Measurements from ENCODE around the gene RYK.
"Not testable (repeated sequence)": the region's sequence is repeated elsewhere in the genome, so short reads cannot be mapped to it uniquely, and the experiment has no call there.

Gene RYK

DNA sequence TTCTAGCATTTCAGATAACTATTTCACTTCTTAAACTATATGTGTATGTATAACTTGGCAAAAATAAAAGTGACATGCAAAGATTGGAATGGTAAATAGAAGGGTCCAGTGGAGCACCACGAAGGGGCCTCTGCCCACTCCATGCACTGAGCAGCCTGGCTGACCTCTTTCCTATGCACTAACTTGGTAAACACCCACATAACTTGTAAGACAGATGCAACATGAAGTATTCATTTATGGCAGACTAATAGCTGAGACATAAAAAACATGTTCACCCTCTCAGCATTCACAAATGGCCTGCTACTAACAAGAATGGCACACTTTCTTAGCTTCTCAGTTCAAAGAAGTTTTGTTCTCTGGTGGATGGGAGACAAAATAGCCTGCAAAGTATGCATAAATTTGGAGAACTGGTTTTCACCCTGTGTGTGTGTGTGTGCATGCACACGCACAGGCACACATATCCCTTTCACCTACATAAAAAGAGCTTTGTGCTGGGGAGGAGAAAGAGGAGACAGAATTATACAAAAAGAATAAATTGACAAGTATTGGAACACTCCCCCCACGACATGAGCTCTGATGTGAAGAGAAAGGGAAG, 26.5 kb upstream of the RYK start:
- H3K4me1 Mint-ChIP-seq: no peaks in the 10 kb centered on the region
- no peak overlapping the region for H3K27ac Mint-ChIP-seq
- DNase-seq: no peak
- H3K4me3 Mint-ChIP-seq: no peak overlapping the region
- CTCF ChIA-PET: no interaction called here
- no peaks in the 10 kb centered on the region for H3K36me3 Mint-ChIP-seq
- H3K9me3 Mint-ChIP-seq: no peaks in the 10 kb centered on the region
- peaks cover 75% of the 10 kb centered on the region for H3K27me3 Mint-ChIP-seq

GRCh38 chr3:134276086-134276485, 25.4 kb upstream of the RYK start:
- H3K9me3 Mint-ChIP-seq: no peaks in the 10 kb centered on the region
- H3K4me1 Mint-ChIP-seq: no peaks in the 10 kb centered on the region
- H3K4me3 Mint-ChIP-seq: no peak overlapping the region
- DNase-seq: no peak
- CTCF ChIA-PET: no interaction called here
- H3K27ac Mint-ChIP-seq: no peak overlapping the region
- H3K36me3 Mint-ChIP-seq: no peaks in the 10 kb centered on the region
- H3K27me3 Mint-ChIP-seq: peaks cover 68% of the 10 kb centered on the region

GRCh38 chr3:134275110-134275509, 24.5 kb upstream of the RYK start:
- H3K27ac Mint-ChIP-seq, DNase-seq, H3K4me1 Mint-ChIP-seq, H3K4me3 Mint-ChIP-seq, CTCF ChIA-PET, H3K36me3 Mint-ChIP-seq, H3K9me3 Mint-ChIP-seq: not testable (repeated sequence)
- H3K27me3 Mint-ChIP-seq: peaks cover 65% of the 10 kb centered on the region

DNA sequence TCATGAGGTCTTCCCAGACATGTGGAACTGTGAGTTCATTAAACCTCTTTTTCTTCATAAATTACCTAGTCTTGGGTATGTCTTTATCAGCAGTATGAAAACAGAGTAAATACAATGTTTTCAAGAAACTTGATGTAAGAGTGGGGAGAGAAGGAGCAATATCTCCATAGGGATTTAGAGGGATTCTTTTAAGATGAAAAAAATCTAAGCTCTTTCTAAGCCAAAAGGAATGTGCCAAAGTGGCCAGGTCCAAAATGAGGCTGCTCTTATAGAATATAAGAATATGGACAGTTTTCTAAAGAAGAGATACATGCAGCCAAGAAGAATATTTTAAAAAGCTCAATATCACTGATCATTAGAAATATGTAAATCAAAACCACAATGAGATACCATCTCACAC, 23.9 kb upstream of the RYK start:
- H3K4me3 Mint-ChIP-seq: no peak overlapping the region
- H3K4me1 Mint-ChIP-seq: no peaks in the 10 kb centered on the region
- peaks cover 61% of the 10 kb centered on the region for H3K27me3 Mint-ChIP-seq
- no peaks in the 10 kb centered on the region for H3K36me3 Mint-ChIP-seq
- CTCF ChIA-PET: no interaction called here
- H3K9me3 Mint-ChIP-seq: no peaks in the 10 kb centered on the region
- H3K27ac Mint-ChIP-seq: no peak overlapping the region
- DNase-seq: no peak

DNA sequence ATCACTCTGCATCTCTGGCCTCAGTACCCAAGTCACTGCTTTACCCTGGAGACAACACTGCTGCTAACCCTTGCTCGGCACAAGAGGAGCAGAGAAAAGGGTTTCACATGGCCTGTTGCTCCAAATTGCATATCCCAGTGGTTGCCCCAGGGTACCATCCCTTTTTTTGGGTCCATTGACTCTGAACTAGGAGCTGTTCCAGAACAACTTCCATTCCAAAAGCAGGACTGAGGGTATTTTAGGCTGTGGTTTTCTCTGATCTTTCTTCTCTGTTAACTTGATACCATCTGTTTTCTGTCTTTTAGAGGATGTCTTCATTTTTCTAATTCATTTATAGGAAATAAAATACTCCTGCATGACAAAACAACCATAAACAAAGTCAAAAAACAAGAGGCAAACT, 17.3 kb upstream of the RYK start:
- peaks cover 40% of the 10 kb centered on the region for H3K27me3 Mint-ChIP-seq
- no peaks in the 10 kb centered on the region for H3K9me3 Mint-ChIP-seq
- CTCF ChIA-PET: no interaction called here
- H3K27ac Mint-ChIP-seq: no peak overlapping the region
- no peaks in the 10 kb centered on the region for H3K36me3 Mint-ChIP-seq
- DNase-seq: no peak
- H3K4me3 Mint-ChIP-seq: no peak overlapping the region
- H3K4me1 Mint-ChIP-seq: no peaks in the 10 kb centered on the region

DNA sequence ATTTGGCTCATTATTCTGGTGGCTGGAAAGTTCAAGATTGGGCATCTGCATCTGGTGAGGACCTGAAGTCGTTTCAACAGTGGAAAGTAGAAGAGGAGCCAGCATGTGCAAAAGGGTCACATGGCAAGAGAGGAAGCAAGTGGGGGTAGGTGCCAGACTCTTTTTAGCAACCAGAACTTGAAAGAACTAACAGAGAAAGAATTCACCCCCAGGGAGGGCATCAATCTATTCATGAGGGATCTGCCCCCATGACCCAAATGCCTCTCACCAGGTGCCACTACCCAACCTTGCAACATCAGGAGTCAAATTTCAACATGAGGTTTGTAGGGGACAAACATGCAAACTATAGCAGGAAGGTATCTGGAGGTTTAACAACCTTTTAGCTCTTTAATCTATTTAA, 10.3 kb upstream of the RYK start:
- Mint-ChIP-seq H3K4me3 (no peak overlapping the region), H3K36me3 (no peaks in the 10 kb centered on the region), H3K4me1 (no peaks in the 10 kb centered on the region), H3K27me3 (peaks cover 27% of the 10 kb centered on the region), H3K27ac (no peak overlapping the region), H3K9me3 (no peaks in the 10 kb centered on the region)
- CTCF ChIA-PET: no interaction called here
- DNase-seq: no peak

DNA sequence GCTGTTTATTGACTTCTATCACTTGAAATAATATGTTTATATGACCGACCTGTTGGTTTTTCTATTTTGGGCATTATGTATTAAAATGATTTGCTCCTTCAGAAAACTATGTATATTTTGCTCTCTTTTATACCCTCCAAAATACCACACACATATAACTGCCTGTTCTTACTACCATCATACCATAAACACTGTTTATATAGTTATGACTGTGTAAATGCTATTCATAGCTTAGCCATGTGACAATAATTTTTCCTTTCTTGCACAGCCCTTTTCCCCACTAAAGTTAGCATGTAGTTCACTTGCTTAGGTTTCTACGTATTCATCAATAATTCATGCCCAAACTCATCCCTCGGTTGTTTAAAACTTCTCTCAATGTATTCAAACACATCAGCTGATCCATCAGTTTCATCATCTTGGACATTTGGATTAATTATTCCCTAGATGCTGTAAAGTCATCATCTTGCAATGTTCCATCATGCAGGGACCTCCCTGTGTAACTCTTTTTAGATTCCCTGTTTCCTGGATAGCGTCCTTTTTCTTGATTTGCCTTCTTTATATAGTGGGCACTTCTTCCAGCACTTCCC, 8.2 kb upstream of the RYK start:
- DNase-seq: no peak
- H3K27me3 Mint-ChIP-seq: peaks cover 32% of the 10 kb centered on the region
- H3K4me3 Mint-ChIP-seq: no peak overlapping the region
- H3K27ac Mint-ChIP-seq: no peak overlapping the region
- CTCF ChIA-PET: no interaction called here
- H3K36me3 Mint-ChIP-seq: no peaks in the 10 kb centered on the region
- no peaks in the 10 kb centered on the region for H3K9me3 Mint-ChIP-seq
- peaks cover 7% of the 10 kb centered on the region for H3K4me1 Mint-ChIP-seq

DNA sequence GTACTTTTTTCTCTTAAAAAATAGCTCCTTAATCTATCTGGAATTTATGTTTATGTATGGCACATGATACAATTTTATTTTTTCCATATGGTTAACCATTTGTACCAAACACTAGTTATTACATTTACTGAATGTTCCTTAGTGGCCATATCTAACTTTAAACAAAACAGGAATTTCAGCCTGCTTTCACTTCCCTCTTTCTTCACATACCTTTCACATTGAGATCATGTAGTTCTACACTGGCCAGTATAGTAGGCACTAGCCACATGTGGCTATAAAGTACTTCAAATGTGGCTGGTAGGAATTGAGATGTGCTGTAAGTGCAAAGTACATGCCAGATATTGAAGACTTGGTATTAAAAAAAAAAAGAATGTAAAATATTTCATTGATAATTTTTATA, 4.7 kb upstream of the RYK start:
- Mint-ChIP-seq H3K4me1 (peaks cover 20% of the 10 kb centered on the region), H3K27ac (no peak overlapping the region), H3K4me3 (no peak overlapping the region), H3K36me3 (no peaks in the 10 kb centered on the region), H3K9me3 (no peaks in the 10 kb centered on the region), H3K27me3 (peaks cover 37% of the 10 kb centered on the region)
- no peak for DNase-seq
- CTCF ChIA-PET: no interaction called here

DNA sequence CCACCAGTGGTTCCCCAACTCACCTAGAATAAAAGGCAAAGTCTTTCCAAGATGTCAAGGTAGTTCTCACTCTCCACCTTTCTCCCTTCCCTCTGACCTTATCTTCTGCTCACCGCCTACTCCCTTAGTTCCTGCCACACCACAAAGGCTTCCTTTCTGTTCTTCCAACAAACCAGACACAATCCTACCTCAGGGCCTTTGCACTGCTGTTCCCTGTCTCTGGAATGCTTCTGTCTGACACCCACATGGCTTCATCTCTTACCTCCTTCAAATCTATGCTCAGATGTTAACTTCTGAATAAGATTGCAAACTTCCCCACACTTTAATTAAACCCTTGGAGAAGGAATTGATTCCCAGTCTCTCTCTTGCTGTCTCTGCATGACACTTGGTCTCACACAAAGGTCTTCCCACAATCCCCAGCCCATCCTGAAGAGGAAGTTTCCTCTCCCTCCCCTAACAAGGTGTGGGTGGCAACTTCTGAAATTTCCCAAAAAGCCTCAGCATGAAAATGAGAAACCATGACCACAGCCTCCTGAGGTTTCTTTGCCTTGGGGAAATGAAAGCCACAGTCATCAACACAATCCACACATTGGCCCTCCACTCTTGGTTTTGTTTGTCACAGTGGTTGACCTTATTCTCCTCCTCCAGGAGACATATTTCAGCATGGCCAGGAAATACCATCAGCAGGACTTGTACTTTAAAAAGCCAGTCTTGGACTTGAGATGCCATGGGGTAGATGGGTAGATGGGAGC, 3.0 kb upstream of the RYK start:
- H3K4me1 Mint-ChIP-seq: peaks cover 30% of the 10 kb centered on the region
- H3K4me3 Mint-ChIP-seq: peak overlapping the region; percentile 16
- no peak overlapping the region for H3K27ac Mint-ChIP-seq

DNA sequence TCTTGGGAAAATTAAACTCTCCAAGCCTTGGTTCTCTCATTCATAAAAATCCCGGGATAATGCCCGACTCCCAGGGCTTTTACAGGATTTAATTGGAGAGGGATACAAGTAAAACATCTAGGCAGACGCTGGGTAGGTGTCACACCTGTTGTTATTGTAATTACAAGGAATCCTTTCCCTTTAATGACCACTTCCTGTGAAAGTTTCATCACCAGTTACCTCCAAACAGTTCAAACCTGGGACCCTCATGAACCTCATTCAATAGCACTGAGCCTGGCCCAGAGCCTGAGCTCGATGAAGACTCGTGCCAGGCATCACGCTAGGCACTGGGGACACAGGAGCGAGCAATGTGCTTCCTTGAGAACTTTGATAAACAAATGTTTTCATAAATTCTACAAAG, 2.1 kb upstream of the RYK start:
- H3K27ac Mint-ChIP-seq: no peak overlapping the region

More for the DNA sequence above, 3.0 kb upstream of the RYK start:
- Mint-ChIP-seq H3K27me3 (peaks cover 41% of the 10 kb centered on the region), H3K36me3 (no peaks in the 10 kb centered on the region), H3K9me3 (no peaks in the 10 kb centered on the region)
- CTCF ChIA-PET: no interaction called here
- DNase-seq: no peak

DNA sequence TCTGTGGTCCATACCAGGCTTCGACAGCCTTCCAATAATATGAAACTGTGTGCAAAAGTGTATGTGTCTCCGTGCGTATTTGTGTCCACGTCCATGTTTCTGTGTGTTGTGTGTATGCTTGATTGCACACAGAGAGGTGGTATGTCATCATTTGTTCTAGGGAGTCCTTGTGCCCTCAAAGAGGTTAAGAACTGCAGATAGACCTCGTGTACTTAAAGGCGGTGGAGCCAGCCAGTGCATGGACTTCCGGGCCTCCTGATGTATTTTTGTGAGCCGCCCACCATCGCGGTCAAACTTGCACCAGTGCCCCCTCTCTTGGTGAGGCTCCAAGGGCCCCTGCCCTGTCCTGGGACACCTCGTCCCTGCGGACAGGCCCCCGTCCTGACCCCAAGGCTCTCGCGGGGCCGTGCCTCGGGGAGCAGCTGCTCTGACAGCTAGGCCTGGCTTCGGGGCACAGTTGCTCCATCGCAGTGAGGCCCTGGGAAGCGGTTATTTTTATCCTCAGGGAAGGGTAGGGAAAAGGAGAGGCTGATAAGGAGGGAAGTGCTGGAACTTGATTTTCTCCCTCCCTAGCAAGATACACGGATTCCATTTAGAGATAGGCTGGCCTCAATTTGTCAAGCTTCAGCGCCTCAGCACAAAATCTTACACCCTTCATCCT, 1.2 kb upstream of the RYK start:
- Mint-ChIP-seq H3K27ac (peak overlapping the region; percentile 24), H3K4me3 (peak overlapping the region; percentile 56), H3K27me3 (peaks cover 41% of the 10 kb centered on the region), H3K4me1 (peaks cover 36% of the 10 kb centered on the region), H3K9me3 (no peaks in the 10 kb centered on the region), H3K36me3 (peaks cover 7% of the 10 kb centered on the region)
- CTCF ChIA-PET: interaction anchor here (1.1 kb wide), 1 partner anchor 225 kb away, joined by 3 read pairs; no protein-coding TSS in a partner anchor
- no peak for DNase-seq

More for the DNA sequence above, 2.1 kb upstream of the RYK start:
- peaks cover 41% of the 10 kb centered on the region for H3K27me3 Mint-ChIP-seq
- H3K36me3 Mint-ChIP-seq: peaks cover 3% of the 10 kb centered on the region
- no peaks in the 10 kb centered on the region for H3K9me3 Mint-ChIP-seq
- peaks cover 36% of the 10 kb centered on the region for H3K4me1 Mint-ChIP-seq
- CTCF ChIA-PET: interaction anchor here (1.1 kb wide), 1 partner anchor 224 kb away, joined by 3 read pairs; no protein-coding TSS in a partner anchor
- H3K4me3 Mint-ChIP-seq: no peak overlapping the region
- no peak for DNase-seq

DNA sequence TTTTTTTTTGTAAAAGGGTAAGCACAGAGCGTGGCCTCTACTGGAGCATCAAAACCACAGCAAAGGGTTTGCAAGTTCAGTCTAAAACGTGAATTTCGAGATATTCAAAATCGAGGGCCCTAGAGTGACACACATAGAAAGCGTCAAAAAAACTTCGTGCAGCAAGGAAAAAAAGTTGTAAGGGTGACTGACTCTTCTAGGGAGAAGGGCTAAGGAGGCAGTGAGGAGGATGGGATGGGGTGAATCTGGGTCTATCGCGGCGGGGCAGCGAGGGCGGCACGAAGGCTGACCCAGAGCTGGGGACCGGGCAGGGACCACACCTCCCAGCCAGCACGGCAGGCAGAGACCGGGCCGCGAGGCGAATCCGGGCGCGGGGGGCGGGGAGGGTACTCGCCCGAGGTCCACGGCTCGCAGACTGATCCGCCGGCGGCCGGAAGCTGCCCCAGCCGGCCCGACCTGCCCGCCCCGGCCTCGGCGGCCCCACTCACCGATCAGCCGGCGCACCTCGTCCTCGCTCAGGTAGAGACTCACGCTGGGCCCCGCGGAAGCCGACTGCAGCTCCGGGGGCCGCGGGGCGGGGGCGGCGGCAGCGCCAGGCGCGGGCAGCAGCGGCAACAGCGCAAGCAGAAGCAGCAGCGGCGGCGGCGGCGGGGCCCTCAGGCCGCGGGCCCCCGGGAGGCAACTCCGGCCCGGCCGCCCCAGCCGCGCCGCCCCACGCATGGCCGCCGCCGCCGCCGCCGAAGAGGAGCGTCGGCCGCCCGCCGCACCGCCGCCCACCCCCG, 533 bp downstream of the RYK start:
- peaks cover 3% of the 10 kb centered on the region for H3K9me3 Mint-ChIP-seq
- peaks cover 8% of the 10 kb centered on the region for H3K36me3 Mint-ChIP-seq
- H3K27me3 Mint-ChIP-seq: peaks cover 35% of the 10 kb centered on the region
- H3K4me3 Mint-ChIP-seq: peak overlapping the region; percentile 78
- H3K4me1 Mint-ChIP-seq: peaks cover 38% of the 10 kb centered on the region
- peak; percentile 57 for DNase-seq
- CTCF ChIA-PET: interaction anchor here (1.5 to 2.6 kb wide), 2 partner anchors 25 to 36 kb away, joined by 5 to 10 read pairs; no protein-coding TSS in a partner anchor
- H3K27ac Mint-ChIP-seq: peak overlapping the region; percentile 72

GRCh38 chr3:134249296-134249841, 1.3 kb downstream of the RYK start:
- Mint-ChIP-seq H3K36me3 (peaks cover 8% of the 10 kb centered on the region), H3K4me3 (peak overlapping the region; percentile 78), H3K9me3 (peaks cover 3% of the 10 kb centered on the region), H3K4me1 (peaks cover 35% of the 10 kb centered on the region), H3K27ac (peak overlapping the region; percentile 72), H3K27me3 (peaks cover 33% of the 10 kb centered on the region)
- no peak for DNase-seq
- CTCF ChIA-PET: interaction anchor here (0.7 to 2.6 kb wide), 3 partner anchors 8 to 35 kb away, joined by 3 to 10 read pairs (median 5); no protein-coding TSS in a partner anchor

DNA sequence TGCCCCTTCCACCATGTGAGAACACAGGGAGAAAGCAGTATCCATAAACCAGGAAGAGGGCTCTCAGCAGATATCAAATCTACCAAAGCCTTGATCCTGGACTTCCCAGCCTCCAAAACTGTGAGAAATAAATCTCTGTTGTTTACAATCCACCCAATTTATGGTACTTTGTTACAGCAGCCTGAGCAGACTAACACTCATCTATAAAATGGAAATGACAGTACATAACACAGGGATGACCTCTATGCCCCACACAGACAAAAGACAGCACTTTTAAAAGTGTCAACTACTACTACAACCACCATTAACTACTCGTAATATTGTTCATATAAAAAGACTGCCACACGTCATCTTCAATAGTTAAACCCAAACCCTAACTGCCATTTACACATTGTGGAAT, 5.7 kb downstream of the RYK start:
- peaks cover 24% of the 10 kb centered on the region for H3K4me1 Mint-ChIP-seq
- no peak overlapping the region for H3K4me3 Mint-ChIP-seq
- no peak overlapping the region for H3K27ac Mint-ChIP-seq

More for the DNA sequence above, 5.7 kb downstream of the RYK start:
- no peak for DNase-seq
- peaks cover 8% of the 10 kb centered on the region for H3K36me3 Mint-ChIP-seq
- H3K9me3 Mint-ChIP-seq: peaks cover 3% of the 10 kb centered on the region
- CTCF ChIA-PET: no interaction called here
- H3K27me3 Mint-ChIP-seq: peaks cover 7% of the 10 kb centered on the region
